ENCODE data around the gene TTYH2.

GRCh38 chr17:74267987-74268499 lies 54.7 kb downstream of the TTYH2 start:
- TF ChIP-seq CTCF (IDR thresholded peaks at IDR 0.05) (no peak), EP300 (IDR thresholded peaks at IDR 0.05) (no peak), POLR2AphosphoS5 (IDR thresholded peaks at IDR 0.05) (no peak), POLR2A (IDR thresholded peaks at IDR 0.05) (no peak)

Data from sigmoid colon (tissue), 4 donors.